HepG2 (cell line): Measurements from ENCODE around the gene CMIP. TPM values are rescaled to one million over a fixed set of nuclear protein-coding genes. Genes with fewer than 3 reads are reported as not detected.

Experiments
- ATAC-seq: fragments of 200-7000 bp; cut with Tn5 transposase; 3 replicates; pipeline ENCODE4 v1.9.1; 2020; ENCODE audit warnings: mild to moderate bottlenecking, moderate library complexity
- BruUV-seq: library from RNA; stranded (reverse); fragments of 400-500 nt; replicated peaks from 2 replicates; lab custom pipeline; 2021; lab: Mats Ljungman, UMichigan
- CTCF ChIA-PET: fragments of 300-600 bp; formaldehyde crosslinking; extraction: SDS; loops from one replicate; lab custom pipeline; 2021; ENCODE audit warnings: low total read pairs, inconsistent platforms, low intra/inter-chr PET ratio; lab: Yijun Ruan, JAX
- POLR2A ChIA-PET: fragments of 350-600 bp; sonication (Branson Sonifier 250); formaldehyde crosslinking; loops from one replicate; lab custom pipeline; 2020; ENCODE audit warnings: antibody characterized with exemption, inconsistent platforms; lab: Yijun Ruan, JAX
- DNase-seq: peaks from one replicate; pipeline ENCODE4 v3.0.0-alpha.2; 2015; ENCODE audit warnings: low spot score
- FAIRE-seq: peaks from 3 replicates; lab custom pipeline; 2011; peaks lifted over from hg19 to GRCh38; lab: Jason Lieb, UNC
- H2AFZ ChIP-seq: one replicate; pipeline ENCODE4 v1.6.1; 2011; ENCODE audit warnings: low read length, inconsistent platforms
- H3K27ac ChIP-seq: fragments of 300-600 bp; 3 replicates; pipeline ENCODE4 v1.8.0; 2011; ENCODE audit warnings: mixed run types, mild to moderate bottlenecking, mixed read lengths, low read length, inconsistent platforms; ENCODE audit not compliant: insufficient read depth; ENCODE audit errors: extremely low read length
- H3K27me3 ChIP-seq, 2 experiments: fragments of 200-600 bp in 1 of 2; 2 replicates in 1 of 2; 3 replicates in 1 of 2; pipeline versions ENCODE4 v1.6.0 to v1.8.0; 2011; ENCODE audit warnings: low read length in 2 of 2, mild to moderate bottlenecking in 2 of 2, moderate library complexity in 2 of 2, inconsistent platforms in 1 of 2; ENCODE audit not compliant: insufficient read depth in 2 of 2, control insufficient read depth in 1 of 2
- H3K36me3 ChIP-seq, 2 experiments: fragments of 200-600 bp in 1 of 2; replicated peaks in 1 of 2; 2 replicates in 1 of 2; 3 replicates in 1 of 2; pipeline versions ENCODE4 v1.5.1 to v1.8.0; 2011; ENCODE audit warnings: low read length in 2 of 2, inconsistent platforms in 1 of 2; ENCODE audit not compliant: insufficient read depth in 2 of 2, control insufficient read depth in 1 of 2
- H3K4me1 ChIP-seq: 2 replicates; pipeline ENCODE4 v1.5.1; 2012; ENCODE audit warnings: low read length, inconsistent platforms; ENCODE audit not compliant: insufficient read depth
- H3K4me2 ChIP-seq: 2 replicates; pipeline ENCODE4 v1.6.0; 2011; ENCODE audit warnings: low read depth, low read length, inconsistent platforms
- H3K4me3 ChIP-seq, 3 experiments: fragments of 200-600 bp in 1 of 3; sonication (generic), shearing (Covaris generic) in 1 of 3; replicated peaks in 1 of 3; 2 replicates each; pipeline ENCODE4 v1.5.1; 2011 to 2016; ENCODE audit warnings: low read length in 3 of 3, inconsistent platforms in 2 of 3, low read depth in 2 of 3, mild to moderate bottlenecking in 2 of 3, control low read depth in 1 of 3, mixed read lengths in 1 of 3; ENCODE audit not compliant: insufficient read depth in 1 of 3
- H3K79me2 ChIP-seq: one replicate; pipeline ENCODE4 v1.6.1; 2011; ENCODE audit warnings: low read length, inconsistent platforms; ENCODE audit not compliant: insufficient read depth
- H3K9ac ChIP-seq: 2 replicates; pipeline ENCODE4 v1.6.0; 2011; ENCODE audit warnings: mild to moderate bottlenecking, low read depth, low read length, inconsistent platforms; ENCODE audit not compliant: insufficient read depth
- H3K9me3 ChIP-seq: 2 replicates; pipeline ENCODE4 v1.5.1; 2012; ENCODE audit warnings: mild to moderate bottlenecking, low read length
- H4K20me1 ChIP-seq: 2 replicates; pipeline ENCODE4 v1.6.0; 2011; ENCODE audit warnings: inconsistent platforms, mild to moderate bottlenecking, low read length, moderate library complexity; ENCODE audit not compliant: insufficient read depth
- DNMT3B ChIP-seq: conservative IDR thresholded peaks from 2 replicates; pipeline ENCODE4 v1.6.1; 2016; ENCODE audit warnings: missing biosample characterization, control low read depth
- ZEB1 ChIP-seq: IDR thresholded peaks from 2 replicates; pipeline ENCODE4 v1.6.1; 2012; ENCODE audit warnings: mild to moderate bottlenecking, low read depth, inconsistent platforms; ENCODE audit not compliant: insufficient replicate concordance
- WGBS: methylation state at CpG from one replicate; pipeline ENCODE4 v1.1.6; 2017; ENCODE audit warnings: low lambda C conversion rate; 5-methylcytosine and 5-hydroxymethylcytosine counted together
- in situ Hi-C: cut with HindIII; loops from 2 replicates; pipeline ENCODE4 v1.10.0; 2017; ENCODE audit warnings: low pct_unique_long_range_greater_than_20kb; ENCODE audit not compliant: extremely low pct_ligation_motif_present
- intact Hi-C: fragments of 100-400 bp; cut with micrococcal nuclease; formaldehyde crosslinking; loops from one replicate; pipeline ENCODE4 v1.10.0; 2022; ENCODE audit not compliant: unreplicated experiment
- polyA plus RNA-seq, 8 experiments: library from polyadenylated mRNA; depleted of rRNA in 3 of 8; stranded (reverse) in 7 of 8; unstranded in 1 of 8; fragments of >200 nt; fragmentation: Illumina TruSeq in 4 of 8; extraction: Trizol in 4 of 8; gene quantifications; 2 replicates each; pipeline versions ENCODE4 v1.2.1 to v1.2.3, GENCODE V29; 2011 to 2016; ENCODE audit warnings: low read depth in 4 of 8, missing spikeins in 1 of 8, mixed read lengths in 1 of 8; ENCODE audit not compliant: insufficient read depth in 1 of 8
- total RNA-seq, 5 experiments: library from RNA; depleted of rRNA; stranded (reverse); fragments of >200 nt; fragmentation: Illumina TruSeq; extraction: Trizol; gene quantifications; 2 replicates each; pipeline ENCODE4 v1.2.3, GENCODE V29; 2016; ENCODE audit warnings: low read depth in 1 of 5
- TF ChIP-seq, protein P1 (sequence below): sonication (generic); formaldehyde crosslinking; IDR thresholded peaks from 2 replicates; pipeline ENCODE4 v1.5.1; 2020; ENCODE audit warnings: mild to moderate bottlenecking, moderate library complexity, missing genetic modification reagents

The CMIP gene
- total and polyA plus RNA-seq, 2 of the 13 experiments (the other 11 are each of a cell fraction or from before 2014, with no cell fraction given): 10.9 to 18.1 TPM

GRCh38 chr16:81718637-81719036, 274.0 kb downstream of the CMIP start (continued):
- TF ChIP-seq, protein P1, sequence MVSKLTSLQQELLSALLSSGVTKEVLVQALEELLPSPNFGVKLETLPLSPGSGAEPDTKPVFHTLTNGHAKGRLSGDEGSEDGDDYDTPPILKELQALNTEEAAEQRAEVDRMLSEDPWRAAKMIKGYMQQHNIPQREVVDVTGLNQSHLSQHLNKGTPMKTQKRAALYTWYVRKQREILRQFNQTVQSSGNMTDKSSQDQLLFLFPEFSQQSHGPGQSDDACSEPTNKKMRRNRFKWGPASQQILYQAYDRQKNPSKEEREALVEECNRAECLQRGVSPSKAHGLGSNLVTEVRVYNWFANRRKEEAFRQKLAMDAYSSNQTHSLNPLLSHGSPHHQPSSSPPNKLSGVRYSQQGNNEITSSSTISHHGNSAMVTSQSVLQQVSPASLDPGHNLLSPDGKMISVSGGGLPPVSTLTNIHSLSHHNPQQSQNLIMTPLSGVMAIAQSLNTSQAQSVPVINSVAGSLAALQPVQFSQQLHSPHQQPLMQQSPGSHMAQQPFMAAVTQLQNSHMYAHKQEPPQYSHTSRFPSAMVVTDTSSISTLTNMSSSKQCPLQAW (CRISPR knock-in tag): no peak

- Histone ChIP-seq H3K9ac (no peak overlapping the region), H3K36me3 (no peaks in the 10 kb centered on the region), H3K4me3 (no peak overlapping the region), H2AFZ (no peak overlapping the region), H3K4me2 (no peak overlapping the region), H3K9me3 (no peaks in the 10 kb centered on the region), H3K27ac (no peak overlapping the region), H3K4me1 (0 out of 2 replicates have a peak, but pooled peaks cover 4% of the 10 kb centered on the region), H4K20me1 (no peaks in the 10 kb centered on the region), H3K27me3 (peaks cover 0 to 19% of the 10 kb centered on the region in 2 experiments; a peak in 3 of 5 replicates), H3K79me2 (no peaks in the 10 kb centered on the region)
- in situ Hi-C loops: loop anchor here (5.0 kb wide), 2 partner anchors 98 to 318 kb away; no protein-coding TSS in a partner anchor
- no TSS peak for BruUV-seq
- WGBS: 51% methylated on average over 2 of the region's 2 CpGs
- no peak for ATAC-seq
- POLR2A ChIA-PET: no interaction called here
- no peak for FAIRE-seq
- TF ChIP-seq DNMT3B (CRISPR knock-in tag) (no peak), ZEB1 (no peak)
- intact Hi-C loops: loop anchor here (5.0 kb wide), 2 partner anchors 458 to 513 kb away; no protein-coding TSS in a partner anchor
- no peak for DNase-seq
- CTCF ChIA-PET: no interaction called here
Measured at GRCh38 chr16:81719993-81720392, 275.4 kb downstream of the CMIP start.
